NOMO-1 treated with DMSO at 0.1 percent for 48 hours (cell line): Measurements from ENCODE around the gene FBXO30.

Source experiments
- DNase-seq: peaks from one replicate; lab custom pipeline; 2025; ENCODE audit not compliant: unreplicated experiment; lab: John Stamatoyannopoulos, UW

The FBXO30 gene

GRCh38 chr6:145814501-145815308 is at the start of gene FBXO30:
TSS of gene FBXO30 (minus strand) at chr6:145814795. CDS start at chr6:145806405, 8,390 bp downstream.
- peak; percentile 79 for DNase-seq

- peak; percentile 95 for DNase-seq
Measured at GRCh38 chr6:145863988-145864616, 49.5 kb upstream of the FBXO30 start.

- DNase-seq = peak; percentile 87
Measured at GRCh38 chr6:145863366-145863765, 48.8 kb upstream of the FBXO30 start.

GRCh38 chr6:145860562-145860961 is 46.0 kb upstream of the FBXO30 start:
- no peak for DNase-seq

GRCh38 chr6:145850671-145851070 is 36.1 kb upstream of the FBXO30 start:
- DNase-seq = no peak

- DNase-seq = no peak
Measured at GRCh38 chr6:145848541-145848940, 33.9 kb upstream of the FBXO30 start.

- no peak for DNase-seq
Measured at GRCh38 chr6:145845557-145845956, 31.0 kb upstream of the FBXO30 start.

- DNase-seq = no peak
Measured at GRCh38 chr6:145844933-145845540, 30.4 kb upstream of the FBXO30 start.

GRCh38 chr6:145842693-145843546 is 28.3 kb upstream of the FBXO30 start:
- peak; percentile 41 for DNase-seq

GRCh38 chr6:145841668-145842067 is 27.1 kb upstream of the FBXO30 start:
- no peak for DNase-seq

GRCh38 chr6:145839653-145840052 is 25.1 kb upstream of the FBXO30 start:
- no peak for DNase-seq

- DNase-seq = no peak
Measured at GRCh38 chr6:145838305-145838704, 23.7 kb upstream of the FBXO30 start.

GRCh38 chr6:145836772-145837171 is 22.2 kb upstream of the FBXO30 start:
- DNase-seq = no peak

- DNase-seq = no peak
Measured at GRCh38 chr6:145836170-145836569, 21.6 kb upstream of the FBXO30 start.

- DNase-seq = no peak
Measured at GRCh38 chr6:145830612-145831011, 16.0 kb upstream of the FBXO30 start.

GRCh38 chr6:145829950-145830349 is 15.4 kb upstream of the FBXO30 start:
- DNase-seq = no peak

GRCh38 chr6:145829102-145829501 is 14.5 kb upstream of the FBXO30 start:
- DNase-seq = no peak

GRCh38 chr6:145824344-145824743 is 9.7 kb upstream of the FBXO30 start:
- DNase-seq = no peak

- no peak for DNase-seq
Measured at GRCh38 chr6:145823328-145823944, 8.8 kb upstream of the FBXO30 start.

- no peak for DNase-seq
Measured at GRCh38 chr6:145822456-145822855, 7.9 kb upstream of the FBXO30 start.

- no peak for DNase-seq
Measured at GRCh38 chr6:145819994-145820393, 5.4 kb upstream of the FBXO30 start.
